ENCODE measurements around the gene PLXNA4.

DNA sequence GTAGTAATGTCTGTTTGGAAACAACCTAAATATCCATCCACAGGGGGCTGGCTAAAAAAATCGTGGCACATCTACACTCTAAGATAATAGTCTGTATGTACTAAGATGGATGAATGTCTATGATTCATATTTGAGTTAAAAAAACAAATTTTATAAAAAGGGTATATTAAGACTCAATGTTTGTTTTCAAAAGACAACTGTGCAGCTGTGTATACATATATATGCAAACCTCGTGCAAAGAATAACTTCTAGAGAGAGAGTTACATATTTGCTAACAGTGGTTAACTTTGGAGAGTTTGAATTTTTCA is 323.5 kb downstream of the PLXNA4 start:
- no peak for TF ChIP-seq POLR2A (IDR thresholded peaks at IDR 0.05)
- TF ChIP-seq, protein P1, sequence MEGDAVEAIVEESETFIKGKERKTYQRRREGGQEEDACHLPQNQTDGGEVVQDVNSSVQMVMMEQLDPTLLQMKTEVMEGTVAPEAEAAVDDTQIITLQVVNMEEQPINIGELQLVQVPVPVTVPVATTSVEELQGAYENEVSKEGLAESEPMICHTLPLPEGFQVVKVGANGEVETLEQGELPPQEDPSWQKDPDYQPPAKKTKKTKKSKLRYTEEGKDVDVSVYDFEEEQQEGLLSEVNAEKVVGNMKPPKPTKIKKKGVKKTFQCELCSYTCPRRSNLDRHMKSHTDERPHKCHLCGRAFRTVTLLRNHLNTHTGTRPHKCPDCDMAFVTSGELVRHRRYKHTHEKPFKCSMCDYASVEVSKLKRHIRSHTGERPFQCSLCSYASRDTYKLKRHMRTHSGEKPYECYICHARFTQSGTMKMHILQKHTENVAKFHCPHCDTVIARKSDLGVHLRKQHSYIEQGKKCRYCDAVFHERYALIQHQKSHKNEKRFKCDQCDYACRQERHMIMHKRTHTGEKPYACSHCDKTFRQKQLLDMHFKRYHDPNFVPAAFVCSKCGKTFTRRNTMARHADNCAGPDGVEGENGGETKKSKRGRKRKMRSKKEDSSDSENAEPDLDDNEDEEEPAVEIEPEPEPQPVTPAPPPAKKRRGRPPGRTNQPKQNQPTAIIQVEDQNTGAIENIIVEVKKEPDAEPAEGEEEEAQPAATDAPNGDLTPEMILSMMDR (IDR thresholded peaks at IDR 0.05 in 4 of 5, conservative IDR thresholded peaks at IDR 0.05 in 1 of 5): no peak
